GM10248 (cell line): ENCODE data around the gene ZNF146.

Source experiments
- CTCF ChIA-PET: fragments of 300-600 bp; sonication (Branson Sonifier 250); formaldehyde crosslinking; extraction: SDS; loops from one replicate; lab custom pipeline; 2021; ENCODE audit warnings: antibody characterized with exemption; lab: Yijun Ruan, JAX
- POLR2A ChIA-PET: fragments of 350-650 bp; sonication (Branson Sonifier 250); formaldehyde crosslinking; extraction: SDS; loops from one replicate; lab custom pipeline; 2020; ENCODE audit warnings: antibody characterized with exemption; lab: Yijun Ruan, JAX
- DNase-seq: peaks from one replicate; pipeline ENCODE4 v3.0.0; 2012; ENCODE audit errors: extremely low spot score
- CTCF ChIP-seq: IDR thresholded peaks from 2 replicates; pipeline ENCODE4 v1.5.1; 2012; ENCODE audit warnings: mild to moderate bottlenecking, low read depth; ENCODE audit errors: extremely low read depth, missing control alignments, control extremely low read depth

Gene ZNF146

GRCh38 chr19:36254848-36255247 is 39.9 kb downstream of the ZNF146 start:
- CTCF ChIA-PET, result no interaction called here
- no peak for DNase-seq
- POLR2A ChIA-PET, result no interaction called here
- TF ChIP-seq CTCF, result no peak

- no peak for TF ChIP-seq CTCF
- CTCF ChIA-PET, result no interaction called here
- DNase-seq, result no peak
- POLR2A ChIA-PET, result no interaction called here
These were observed 40.4 kb downstream of the ZNF146 start for GRCh38 chr19:36255316-36255715.

GRCh38 chr19:36256064-36256463 is 41.2 kb downstream of the ZNF146 start:
- no peak for TF ChIP-seq CTCF
- DNase-seq, result no peak
- ChIA-PET CTCF (no interaction called here), POLR2A (no interaction called here)

GRCh38 chr19:36256853-36257519 is 42.1 kb downstream of the ZNF146 start:
- no peak for DNase-seq
- POLR2A ChIA-PET, result no interaction called here
- CTCF ChIA-PET, result no interaction called here
- TF ChIP-seq CTCF, result no peak

- DNase-seq, result no peak
- no peak for TF ChIP-seq CTCF
- ChIA-PET POLR2A (no interaction called here), CTCF (no interaction called here)
These were observed 42.6 kb downstream of the ZNF146 start for GRCh38 chr19:36257520-36257876.

GRCh38 chr19:36258028-36258875 is 43.3 kb downstream of the ZNF146 start:
- no peak for DNase-seq
- TF ChIP-seq CTCF, result no peak
- POLR2A ChIA-PET, result no interaction called here
- CTCF ChIA-PET, result no interaction called here
